Mesothelial cell of epicardium (in vitro differentiated cells): ENCODE results near the gene MYLK. TPM values are rescaled to one million over a fixed set of nuclear protein-coding genes. Genes with fewer than 3 reads are reported as not detected.

Experiments used
- DNase-seq, 2 experiments: peaks; one replicate each; pipeline ENCODE4 v3.0.0; 2021; ENCODE audit warnings: low spot score in 2 of 2; ENCODE audit not compliant: unreplicated experiment in 2 of 2
- H3K27ac Mint-ChIP-seq: 2 replicates; pipeline ENCODE4 v1.8.0; 2021; ENCODE audit warnings: mixed read lengths
- H3K27me3 Mint-ChIP-seq: 2 replicates; pipeline ENCODE4 v1.8.0; 2021; ENCODE audit warnings: low read depth, mixed read lengths
- H3K36me3 Mint-ChIP-seq: 2 replicates; pipeline ENCODE4 v1.8.0; 2021; ENCODE audit warnings: mixed read lengths
- H3K4me1 Mint-ChIP-seq: 2 replicates; pipeline ENCODE4 v1.8.0; 2021; ENCODE audit warnings: mixed read lengths
- H3K4me3 Mint-ChIP-seq: 2 replicates; pipeline ENCODE4 v1.8.0; 2021; ENCODE audit warnings: mild to moderate bottlenecking, moderate library complexity, mixed read lengths
- H3K9me3 Mint-ChIP-seq: 2 replicates; pipeline ENCODE4 v1.8.0; 2021; ENCODE audit warnings: mixed read lengths
- total RNA-seq: library from RNA; stranded (reverse); gene quantifications from 3 replicates; pipeline ENCODE4 v1.2.1, GENCODE V29; 2021
- TF ChIP-seq, protein P1 (sequence below): fragments of 200-600 bp; sonication (generic); IDR thresholded peaks from one replicate; pipeline ENCODE4 v1.5.0; 2021; ENCODE audit warnings: antibody characterized with exemption; ENCODE audit not compliant: unreplicated experiment

MYLK gene
- total RNA-seq, 1 donor from 2014 or later: 14.3 TPM

DNA sequence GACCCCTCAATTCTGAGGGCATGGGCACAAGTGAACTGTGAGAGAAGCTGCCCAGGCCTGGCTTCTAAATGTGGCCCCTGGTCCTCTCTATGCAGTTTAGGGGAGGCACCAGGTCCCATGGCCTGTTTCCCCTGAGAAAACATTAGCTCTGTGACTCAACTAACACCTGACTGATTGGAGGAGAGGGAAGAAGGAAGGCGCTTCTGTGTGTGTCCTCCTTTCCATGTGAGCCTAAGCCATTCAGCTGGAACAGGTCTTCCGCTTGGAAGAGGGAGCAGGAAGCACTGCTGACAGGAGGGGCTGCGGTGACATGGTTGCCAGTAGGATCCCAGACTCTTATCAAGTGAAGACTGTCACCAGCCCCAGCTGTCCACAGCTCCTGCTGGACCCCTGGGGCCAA, 79.5 kb downstream of the MYLK start:
- no peak overlapping the region for H3K4me3 Mint-ChIP-seq
- peaks cover 14% of the 10 kb centered on the region for H3K4me1 Mint-ChIP-seq
- H3K9me3 Mint-ChIP-seq: no peaks in the 10 kb centered on the region
- no peak for DNase-seq
- no peaks in the 10 kb centered on the region for H3K36me3 Mint-ChIP-seq
- H3K27ac Mint-ChIP-seq: no peak overlapping the region
- TF ChIP-seq, protein P1, sequence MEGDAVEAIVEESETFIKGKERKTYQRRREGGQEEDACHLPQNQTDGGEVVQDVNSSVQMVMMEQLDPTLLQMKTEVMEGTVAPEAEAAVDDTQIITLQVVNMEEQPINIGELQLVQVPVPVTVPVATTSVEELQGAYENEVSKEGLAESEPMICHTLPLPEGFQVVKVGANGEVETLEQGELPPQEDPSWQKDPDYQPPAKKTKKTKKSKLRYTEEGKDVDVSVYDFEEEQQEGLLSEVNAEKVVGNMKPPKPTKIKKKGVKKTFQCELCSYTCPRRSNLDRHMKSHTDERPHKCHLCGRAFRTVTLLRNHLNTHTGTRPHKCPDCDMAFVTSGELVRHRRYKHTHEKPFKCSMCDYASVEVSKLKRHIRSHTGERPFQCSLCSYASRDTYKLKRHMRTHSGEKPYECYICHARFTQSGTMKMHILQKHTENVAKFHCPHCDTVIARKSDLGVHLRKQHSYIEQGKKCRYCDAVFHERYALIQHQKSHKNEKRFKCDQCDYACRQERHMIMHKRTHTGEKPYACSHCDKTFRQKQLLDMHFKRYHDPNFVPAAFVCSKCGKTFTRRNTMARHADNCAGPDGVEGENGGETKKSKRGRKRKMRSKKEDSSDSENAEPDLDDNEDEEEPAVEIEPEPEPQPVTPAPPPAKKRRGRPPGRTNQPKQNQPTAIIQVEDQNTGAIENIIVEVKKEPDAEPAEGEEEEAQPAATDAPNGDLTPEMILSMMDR: no peak
- peaks cover 19% of the 10 kb centered on the region for H3K27me3 Mint-ChIP-seq

DNA sequence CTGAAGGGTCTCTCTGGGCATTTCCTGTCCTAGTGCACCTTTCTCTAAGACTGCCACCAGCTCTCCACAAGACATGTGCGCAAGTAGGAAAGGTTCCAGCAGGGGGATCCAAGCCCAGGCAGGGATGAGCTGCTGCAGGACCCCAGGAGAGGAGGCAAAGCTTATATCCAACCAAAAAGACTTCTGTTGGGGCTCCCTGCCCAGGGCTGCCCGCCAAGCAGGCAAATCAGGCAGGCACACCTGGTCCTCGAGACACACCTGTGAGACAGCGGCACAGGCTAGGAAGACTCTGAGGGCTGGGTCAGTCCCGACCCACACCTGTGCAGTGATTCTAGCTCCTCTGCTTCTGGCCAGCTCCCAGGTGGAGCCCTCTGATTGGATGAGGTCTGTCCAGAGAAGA, 80.6 kb downstream of the MYLK start:
- DNase-seq: no peak
- no peak overlapping the region for H3K4me3 Mint-ChIP-seq
- H3K9me3 Mint-ChIP-seq: no peaks in the 10 kb centered on the region
- TF ChIP-seq, protein P1: no peak
- H3K27ac Mint-ChIP-seq: no peak overlapping the region
- H3K4me1 Mint-ChIP-seq: peaks cover 19% of the 10 kb centered on the region
- peaks cover 26% of the 10 kb centered on the region for H3K27me3 Mint-ChIP-seq
- no peaks in the 10 kb centered on the region for H3K36me3 Mint-ChIP-seq

DNA sequence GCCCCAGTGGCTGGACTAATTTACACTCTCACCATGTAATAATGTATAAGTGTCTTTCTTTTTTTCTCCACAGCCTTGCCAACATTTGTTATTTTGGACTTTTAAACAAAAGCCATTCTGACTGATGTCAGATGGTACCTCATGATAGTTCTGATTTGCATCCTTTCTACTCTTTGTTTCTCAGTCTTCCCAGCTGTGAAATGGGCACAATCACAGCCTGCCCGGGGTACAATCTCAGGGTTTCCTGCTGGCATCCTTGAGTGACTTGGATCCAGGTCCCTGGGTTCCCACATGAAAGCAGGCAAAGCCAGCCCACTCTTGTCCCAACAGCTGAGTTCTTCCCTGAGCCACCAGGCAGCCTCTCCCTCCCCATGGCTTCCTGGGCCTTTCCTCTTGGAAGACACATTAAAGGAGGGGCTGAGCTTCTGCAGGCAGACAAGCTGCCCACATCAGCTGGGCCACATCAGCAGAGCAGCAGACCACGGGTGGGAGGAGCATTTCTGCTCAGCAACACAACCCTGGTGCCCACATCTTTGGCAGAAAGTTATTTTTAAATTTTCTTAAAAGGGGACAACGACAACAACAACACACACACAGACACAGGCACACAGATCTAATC, 82.0 kb downstream of the MYLK start:
- DNase-seq: no peak
- Mint-ChIP-seq H3K27ac (no peak overlapping the region), H3K9me3 (no peaks in the 10 kb centered on the region), H3K36me3 (no peaks in the 10 kb centered on the region), H3K27me3 (peaks cover 37% of the 10 kb centered on the region), H3K4me1 (peaks cover 12% of the 10 kb centered on the region), H3K4me3 (no peak overlapping the region)
- TF ChIP-seq, protein P1: no peak

DNA sequence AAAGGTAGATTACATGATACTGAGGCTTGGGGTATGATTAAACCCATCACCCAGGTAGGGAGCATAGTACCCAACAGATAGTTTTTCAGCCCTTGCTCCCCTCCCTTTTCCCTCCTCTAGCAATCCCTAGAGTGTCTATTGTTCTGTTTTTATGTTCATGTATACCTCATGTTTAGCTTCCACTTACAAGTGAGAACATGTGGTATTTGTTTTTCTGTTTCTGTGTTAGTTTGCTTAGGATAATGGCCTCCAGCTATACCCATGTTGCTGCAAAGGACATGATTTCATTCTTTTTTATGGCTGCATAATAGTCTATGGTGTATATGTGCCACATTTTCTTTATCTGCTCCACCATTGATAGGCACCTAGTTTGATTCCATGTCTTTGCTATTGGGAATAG, 82.7 kb downstream of the MYLK start:
- Mint-ChIP-seq H3K9me3 (no peaks in the 10 kb centered on the region), H3K27me3 (peaks cover 37% of the 10 kb centered on the region), H3K36me3 (no peaks in the 10 kb centered on the region), H3K27ac (no peak overlapping the region), H3K4me3 (no peak overlapping the region), H3K4me1 (peaks cover 12% of the 10 kb centered on the region)
- TF ChIP-seq, protein P1: no peak
- DNase-seq: no peak

DNA sequence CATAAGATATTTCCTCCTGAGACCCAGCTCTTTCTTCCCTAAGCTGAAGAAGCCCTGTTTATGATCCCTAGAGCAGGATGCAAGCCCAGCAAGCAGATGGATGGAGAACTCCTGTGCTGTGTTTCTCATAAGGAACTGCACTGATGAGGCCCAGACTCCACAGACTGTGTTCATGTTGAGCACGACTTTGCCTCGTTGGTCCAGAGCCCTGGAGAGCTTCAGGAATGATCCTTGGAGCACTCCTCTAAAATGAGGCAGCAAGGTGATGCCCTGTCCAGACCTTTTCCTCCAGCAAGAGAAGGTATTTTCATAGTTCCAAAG, 83.8 kb downstream of the MYLK start:
- no peak overlapping the region for H3K4me3 Mint-ChIP-seq
- H3K9me3 Mint-ChIP-seq: no peaks in the 10 kb centered on the region
- TF ChIP-seq, protein P1: no peak
- peaks cover 12% of the 10 kb centered on the region for H3K4me1 Mint-ChIP-seq
- DNase-seq: no peak
- peaks cover 37% of the 10 kb centered on the region for H3K27me3 Mint-ChIP-seq
- H3K36me3 Mint-ChIP-seq: no peaks in the 10 kb centered on the region
- H3K27ac Mint-ChIP-seq: no peak overlapping the region
